Glomerular visceral epithelial cell (primary cell): Measurements from ENCODE around the gene DBP.

Experiments
- DNase-seq: peaks from one replicate; pipeline ENCODE4 v3.0.0-alpha.2; 2016; ENCODE audit errors: extremely low spot score

Gene DBP

GRCh38 chr19:48627201-48627864 is 9.8 kb downstream of the DBP start:
- DNase-seq: peak; percentile 68

- no peak for DNase-seq
Measured at GRCh38 chr19:48625891-48626327, 11.3 kb downstream of the DBP start.

- no peak for DNase-seq
Measured at GRCh38 chr19:48624791-48625723, 12.1 kb downstream of the DBP start.

- peak; percentile 98 for DNase-seq
Measured at GRCh38 chr19:48624067-48624594, 13.0 kb downstream of the DBP start.

GRCh38 chr19:48623556-48624066 is 13.6 kb downstream of the DBP start:
- no peak for DNase-seq

GRCh38 chr19:48619692-48620585 is 17.2 kb downstream of the DBP start:
- DNase-seq: no peak

GRCh38 chr19:48618916-48619691 is 18.1 kb downstream of the DBP start, which contains the start of the genes RPL18 and SPHK2:
TSS of gene RPL18 (minus strand) at chr19:48619178. CDS start at chr19:48619143, 35 bp downstream.
TSS of gene SPHK2 (plus strand) at chr19:48619506. CDS start at chr19:48620515, 1,009 bp downstream.
- peak; percentile 100 for DNase-seq

- no peak for DNase-seq
Measured at GRCh38 chr19:48618278-48618915, 18.8 kb downstream of the DBP start.

GRCh38 chr19:48617146-48617937 is 19.8 kb downstream of the DBP start:
- DNase-seq: no peak

GRCh38 chr19:48616491-48617056 is 20.6 kb downstream of the DBP start:
- DNase-seq: no peak

GRCh38 chr19:48616041-48616436 is 21.1 kb downstream of the DBP start:
- no peak for DNase-seq

GRCh38 chr19:48615231-48616040 is 21.7 kb downstream of the DBP start:
- DNase-seq: no peak

GRCh38 chr19:48614436-48615230 is 22.5 kb downstream of the DBP start, which contains the start of gene FAM83E:
TSS of gene FAM83E (minus strand) at chr19:48615076. CDS start at chr19:48613372, 1,704 bp downstream.
- no peak for DNase-seq

- no peak for DNase-seq
Measured at GRCh38 chr19:48613852-48614435, 23.2 kb downstream of the DBP start.

- no peak for DNase-seq
Measured at GRCh38 chr19:48613024-48613851, 23.9 kb downstream of the DBP start.

GRCh38 chr19:48611872-48612271 is 25.3 kb downstream of the DBP start:
- no peak for DNase-seq
